Gastroesophageal sphincter (tissue), 3 donors: Measurements from ENCODE around the gene TLCD5.

Experiments used
- CTCF ChIP-seq, 4 experiments: fragments of 200-600 bp in 2 of 4; fragments of 450-650 bp in 2 of 4; sonication (generic) in 1 of 4; IDR thresholded peaks; one replicate each; pipeline ENCODE4 v1.5.1; 2017 to 2019; ENCODE audit warnings: antibody characterized with exemption in 4 of 4, mild to moderate bottlenecking in 2 of 4, moderate library complexity in 2 of 4
- EP300 ChIP-seq: sonication (generic); formaldehyde crosslinking; IDR thresholded peaks from one replicate; pipeline ENCODE4 v1.6.1; 2017; ENCODE audit warnings: antibody characterized with exemption, mild to moderate bottlenecking
- POLR2A ChIP-seq, 2 donors: fragments of 450-650 bp; IDR thresholded peaks; one replicate each; pipeline ENCODE4 v1.6.1; 2017; ENCODE audit warnings: antibody characterized with exemption in 2 of 2, mild to moderate bottlenecking in 2 of 2, moderate library complexity in 1 of 2

DNA sequence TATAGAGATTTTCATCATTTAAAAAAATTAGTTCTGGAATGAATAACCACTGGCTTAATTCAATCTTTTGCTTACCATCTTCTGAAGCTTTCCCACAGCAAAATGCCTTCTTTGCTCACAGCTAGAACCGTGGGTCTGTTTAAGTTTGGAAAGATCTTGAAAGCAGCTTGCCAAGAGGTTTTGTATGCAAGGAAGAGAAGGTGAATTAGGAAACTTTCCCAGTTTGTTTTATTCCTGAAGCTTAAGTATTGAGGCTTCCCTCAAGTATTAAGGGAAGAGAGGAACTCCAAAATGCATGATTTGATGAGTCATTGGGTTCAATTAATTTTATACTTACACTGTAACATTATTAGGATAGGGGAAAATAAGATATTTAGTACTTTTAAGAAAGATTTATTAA, 9.2 kb downstream of the TLCD5 start:
- TF ChIP-seq POLR2A (IDR thresholded peaks at IDR 0.05) (no peak), CTCF (IDR thresholded peaks at IDR 0.05) (no peak), EP300 (no peak)
